SU-DHL-6 (cell line): ENCODE results near the gene RGL1.

Experiments
- H2AFZ ChIP-seq: fragments of 200-600 bp; sonication (generic); 2 replicates; pipeline ENCODE4 v1.6.1; 2014; ENCODE audit warnings: low read depth, mild to moderate bottlenecking, moderate library complexity, mixed read lengths, antibody characterized with exemption, low read length; ENCODE audit not compliant: severe bottlenecking
- H3F3A ChIP-seq: fragments of 200-600 bp; shearing (Covaris generic); 2 replicates; pipeline ENCODE4 v1.6.0; 2016; ENCODE audit warnings: antibody characterized with exemption, mild to moderate bottlenecking; ENCODE audit not compliant: insufficient read depth
- H3K27ac ChIP-seq: fragments of 200-600 bp; sonication (generic); 2 replicates; pipeline ENCODE4 v1.5.1; 2016; ENCODE audit warnings: low read depth, mild to moderate bottlenecking, low read length, moderate library complexity, mixed read lengths
- H3K27me3 ChIP-seq: fragments of 200-600 bp; sonication (generic), shearing (Covaris generic); 2 replicates; pipeline ENCODE4 v1.6.0; 2014; ENCODE audit warnings: mild to moderate bottlenecking, low read length
- H3K36me3 ChIP-seq: fragments of 200-600 bp; sonication (generic); 2 replicates; pipeline ENCODE4 v1.6.1; 2014; ENCODE audit warnings: mild to moderate bottlenecking, low read length, mixed read lengths
- H3K4me2 ChIP-seq: fragments of 300-600, 200-600 bp; shearing (Covaris generic), sonication (generic); 2 replicates; pipeline ENCODE4 v1.6.0; 2014; ENCODE audit warnings: low read length, low read depth, mild to moderate bottlenecking; ENCODE audit not compliant: poor library complexity, severe bottlenecking
- H3K4me3 ChIP-seq: fragments of 200-600 bp; sonication (generic); 2 replicates; pipeline ENCODE4 v1.5.1; 2014; ENCODE audit warnings: antibody characterized with exemption, low read length, mild to moderate bottlenecking, mixed read lengths; ENCODE audit not compliant: insufficient read depth, poor library complexity, severe bottlenecking
- H3K79me2 ChIP-seq: fragments of 200-600 bp; sonication (generic); 2 replicates; pipeline ENCODE4 v1.6.1; 2014; ENCODE audit warnings: mild to moderate bottlenecking, low read length, moderate library complexity; ENCODE audit not compliant: insufficient read depth
- H3K9ac ChIP-seq: fragments of 200-600 bp; sonication (generic); 2 replicates; pipeline ENCODE4 v1.7.0; 2014; ENCODE audit warnings: mild to moderate bottlenecking, low read length
- H3K9me2 ChIP-seq: fragments of 200-600 bp; sonication (generic); replicated peaks from 2 replicates; pipeline ENCODE4 v1.6.1; 2014; ENCODE audit warnings: low read length; ENCODE audit not compliant: insufficient read depth
- H3K9me3 ChIP-seq: fragments of 200-600 bp; sonication (generic); 2 replicates; pipeline ENCODE4 v1.6.1; 2014; ENCODE audit warnings: low read length, mixed read lengths; ENCODE audit not compliant: insufficient read depth
- H4K20me1 ChIP-seq: fragments of 200-600 bp; sonication (generic); 2 replicates; pipeline ENCODE4 v1.6.1; 2014; ENCODE audit warnings: low read depth, mild to moderate bottlenecking, antibody characterized with exemption, low read length, moderate library complexity, mixed read lengths
- EZH2phosphoT487 ChIP-seq: fragments of 200-600 bp; sonication (generic), shearing (Covaris generic); conservative IDR thresholded peaks from 2 replicates; pipeline ENCODE4 v1.6.1; 2018; ENCODE audit warnings: mild to moderate bottlenecking, antibody characterized with exemption, low read length, moderate library complexity, mixed read lengths
- TF ChIP-seq, protein P1 (sequence below): fragments of 200-600 bp; sonication (generic); IDR thresholded peaks from one replicate; pipeline ENCODE4 v1.5.1; 2017; ENCODE audit warnings: antibody characterized with exemption, mild to moderate bottlenecking, low read length, moderate library complexity; ENCODE audit not compliant: insufficient read depth, poor library complexity, severe bottlenecking

The RGL1 gene

DNA sequence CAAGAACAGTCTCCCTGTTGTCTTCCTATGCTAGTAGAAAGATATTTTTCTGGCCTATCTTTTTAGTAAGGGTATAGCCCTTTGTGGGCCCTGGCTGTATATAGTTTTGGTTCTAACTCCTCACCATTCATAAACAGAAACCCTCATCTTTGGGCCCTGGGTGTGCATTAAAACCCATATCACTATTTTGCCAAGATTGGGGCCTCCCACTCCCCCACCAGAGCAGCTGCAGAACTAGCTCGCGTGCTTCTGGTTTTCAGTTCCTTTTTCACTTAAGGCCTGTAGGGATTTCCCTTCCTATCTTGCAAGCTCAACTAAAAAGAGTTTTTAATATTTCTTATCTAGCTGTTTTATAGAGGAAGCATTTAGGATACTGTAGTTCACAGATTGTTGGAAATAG is 106.4 kb downstream of the RGL1 start:
- Histone ChIP-seq H3K27ac (no peak overlapping the region), H3K4me2 (peak overlapping the region; percentile 37), H3K36me3 (no peaks in the 10 kb centered on the region), H3K9me3 (no peaks in the 10 kb centered on the region), H3K27me3 (no peaks in the 10 kb centered on the region), H3F3A (no peaks in the 10 kb centered on the region), H2AFZ (no peak overlapping the region), H3K4me3 (no peak overlapping the region), H3K79me2 (no peaks in the 10 kb centered on the region), H3K9me2 (no peaks in the 10 kb centered on the region), H3K9ac (no peak overlapping the region), H4K20me1 (no peaks in the 10 kb centered on the region)
- no peak for TF ChIP-seq EZH2phosphoT487
- TF ChIP-seq, protein P1, sequence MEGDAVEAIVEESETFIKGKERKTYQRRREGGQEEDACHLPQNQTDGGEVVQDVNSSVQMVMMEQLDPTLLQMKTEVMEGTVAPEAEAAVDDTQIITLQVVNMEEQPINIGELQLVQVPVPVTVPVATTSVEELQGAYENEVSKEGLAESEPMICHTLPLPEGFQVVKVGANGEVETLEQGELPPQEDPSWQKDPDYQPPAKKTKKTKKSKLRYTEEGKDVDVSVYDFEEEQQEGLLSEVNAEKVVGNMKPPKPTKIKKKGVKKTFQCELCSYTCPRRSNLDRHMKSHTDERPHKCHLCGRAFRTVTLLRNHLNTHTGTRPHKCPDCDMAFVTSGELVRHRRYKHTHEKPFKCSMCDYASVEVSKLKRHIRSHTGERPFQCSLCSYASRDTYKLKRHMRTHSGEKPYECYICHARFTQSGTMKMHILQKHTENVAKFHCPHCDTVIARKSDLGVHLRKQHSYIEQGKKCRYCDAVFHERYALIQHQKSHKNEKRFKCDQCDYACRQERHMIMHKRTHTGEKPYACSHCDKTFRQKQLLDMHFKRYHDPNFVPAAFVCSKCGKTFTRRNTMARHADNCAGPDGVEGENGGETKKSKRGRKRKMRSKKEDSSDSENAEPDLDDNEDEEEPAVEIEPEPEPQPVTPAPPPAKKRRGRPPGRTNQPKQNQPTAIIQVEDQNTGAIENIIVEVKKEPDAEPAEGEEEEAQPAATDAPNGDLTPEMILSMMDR = no peak

DNA sequence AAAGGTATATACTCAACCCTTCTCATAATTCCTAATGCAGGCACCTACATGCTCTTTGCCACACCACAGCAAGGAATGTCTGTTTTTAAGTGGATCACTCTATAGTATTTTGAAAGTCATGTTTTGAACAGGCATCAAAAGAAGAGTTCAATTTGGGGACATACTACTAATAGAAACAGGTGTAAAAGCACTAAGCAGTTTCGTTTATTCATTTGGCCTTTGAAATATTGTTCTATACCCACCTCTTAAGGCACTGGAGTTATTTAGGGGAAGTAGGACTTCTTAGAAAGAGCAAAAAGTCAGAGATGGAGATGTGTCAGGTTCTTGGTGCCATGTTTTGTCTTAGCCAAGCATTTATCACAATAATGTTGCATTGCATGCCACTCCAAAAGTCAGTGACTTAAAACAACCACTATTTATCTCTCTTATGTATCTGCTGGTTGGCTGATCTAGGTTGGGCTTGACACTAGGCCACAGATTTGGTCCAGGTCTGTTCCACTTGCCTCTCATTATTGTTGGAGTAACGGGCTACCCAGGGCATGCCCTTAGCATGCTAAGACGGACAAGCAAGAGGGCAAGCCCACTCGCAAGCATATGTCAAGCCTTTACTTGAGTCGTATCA is 107.5 kb downstream of the RGL1 start:
- no peak overlapping the region for H3K9ac ChIP-seq
- H3K79me2 ChIP-seq = no peaks in the 10 kb centered on the region
- no peaks in the 10 kb centered on the region for H3K27me3 ChIP-seq
- no peak overlapping the region for H3K4me3 ChIP-seq
- TF ChIP-seq, protein P1 = no peak
- H3K36me3 ChIP-seq = no peaks in the 10 kb centered on the region
- H3F3A ChIP-seq = no peaks in the 10 kb centered on the region
- H3K4me2 ChIP-seq = peak overlapping the region; percentile 37
- no peaks in the 10 kb centered on the region for H3K9me3 ChIP-seq
- no peak overlapping the region for H2AFZ ChIP-seq
- no peaks in the 10 kb centered on the region for H4K20me1 ChIP-seq
- no peak overlapping the region for H3K27ac ChIP-seq
- H3K9me2 ChIP-seq = no peaks in the 10 kb centered on the region

DNA sequence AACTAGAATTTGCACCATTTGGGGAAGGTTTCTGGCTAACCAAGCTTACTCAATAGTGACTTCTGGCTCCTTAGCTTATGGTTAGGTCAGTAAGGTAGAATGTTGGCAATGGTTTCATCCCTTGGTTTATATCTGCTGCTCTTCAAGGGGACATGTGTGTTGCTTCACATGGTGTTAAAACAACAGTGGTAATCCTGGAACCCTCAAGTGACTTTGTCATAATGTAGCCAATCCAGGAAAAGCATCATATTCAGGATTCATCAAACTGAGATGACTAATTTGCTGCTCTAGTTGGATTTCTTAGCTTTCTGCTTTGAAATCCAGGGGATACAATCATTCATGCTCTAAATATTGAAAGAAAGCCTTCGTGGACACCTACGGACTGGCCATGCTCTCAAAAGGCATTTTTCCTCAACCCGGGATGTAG is 108.7 kb downstream of the RGL1 start:
- H2AFZ ChIP-seq = no peak overlapping the region
- no peak overlapping the region for H3K27ac ChIP-seq
- H3K27me3 ChIP-seq = no peaks in the 10 kb centered on the region
- H3K9me2 ChIP-seq = no peaks in the 10 kb centered on the region
- H3K9ac ChIP-seq = no peak overlapping the region
- no peaks in the 10 kb centered on the region for H4K20me1 ChIP-seq
- no peak for TF ChIP-seq EZH2phosphoT487
- TF ChIP-seq, protein P1 = no peak
- H3K9me3 ChIP-seq = no peaks in the 10 kb centered on the region
- H3F3A ChIP-seq = no peaks in the 10 kb centered on the region
- H3K36me3 ChIP-seq = no peaks in the 10 kb centered on the region
- H3K79me2 ChIP-seq = no peaks in the 10 kb centered on the region
- no peak overlapping the region for H3K4me3 ChIP-seq
- no peak overlapping the region for H3K4me2 ChIP-seq

DNA sequence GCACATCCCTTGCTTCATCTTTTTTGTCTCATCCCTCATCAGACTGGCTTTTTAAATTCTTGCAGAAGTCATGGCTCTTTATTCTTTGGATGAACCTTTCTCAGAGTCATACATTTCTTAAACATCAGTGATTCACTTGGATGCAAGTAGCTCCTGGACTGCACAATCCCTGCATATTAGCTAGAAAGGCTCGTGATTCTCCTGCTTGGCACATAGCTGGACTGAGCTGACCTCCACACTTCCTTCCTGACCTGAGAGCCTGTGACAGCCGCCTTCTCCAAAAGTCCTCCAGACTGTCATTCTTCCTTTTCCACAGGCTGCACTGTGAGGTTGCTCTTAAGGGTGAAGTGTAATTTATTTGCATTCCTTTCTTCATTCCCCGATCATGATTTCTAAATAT is 109.4 kb downstream of the RGL1 start:
- no peaks in the 10 kb centered on the region for H4K20me1 ChIP-seq
- no peak overlapping the region for H3K4me3 ChIP-seq
- H2AFZ ChIP-seq = no peak overlapping the region
- no peaks in the 10 kb centered on the region for H3F3A ChIP-seq
- H3K9ac ChIP-seq = no peak overlapping the region
- no peaks in the 10 kb centered on the region for H3K79me2 ChIP-seq
- H3K36me3 ChIP-seq = no peaks in the 10 kb centered on the region
- H3K9me2 ChIP-seq = no peaks in the 10 kb centered on the region
- no peak overlapping the region for H3K4me2 ChIP-seq
- no peak overlapping the region for H3K27ac ChIP-seq
- no peak for TF ChIP-seq EZH2phosphoT487
- TF ChIP-seq, protein P1 = no peak
- no peaks in the 10 kb centered on the region for H3K27me3 ChIP-seq
- H3K9me3 ChIP-seq = no peaks in the 10 kb centered on the region
